Fibroblast of pulmonary artery (primary cell): ENCODE data around the gene PTDSS2.

Experiments
- DNase-seq: peaks from one replicate; pipeline ENCODE4 v3.0.0-alpha.2; 2010; ENCODE audit warnings: low read depth
- H3K4me3 ChIP-seq: replicated peaks from 2 replicates; pipeline ENCODE4 v1.5.1; 2011; ENCODE audit warnings: low read depth, mild to moderate bottlenecking, control low read depth, low read length, moderate library complexity
- CTCF ChIP-seq: IDR thresholded peaks from 2 replicates; pipeline ENCODE4 v1.5.1; 2011; ENCODE audit warnings: mild to moderate bottlenecking, control low read depth, low read length, inconsistent platforms; ENCODE audit errors: missing control alignments

The PTDSS2 gene

GRCh38 chr11:487571-488021 lies 37.5 kb downstream of the PTDSS2 start:
- H3K4me3 ChIP-seq: no peak overlapping the region
- TF ChIP-seq CTCF: no peak
- no peak for DNase-seq

GRCh38 chr11:488062-488461 lies 38.0 kb downstream of the PTDSS2 start:
- H3K4me3 ChIP-seq: no peak overlapping the region
- no peak for DNase-seq
- TF ChIP-seq CTCF: no peak

- no peak for TF ChIP-seq CTCF
- no peak for DNase-seq
- no peak overlapping the region for H3K4me3 ChIP-seq
These were observed 38.5 kb downstream of the PTDSS2 start for GRCh38 chr11:488579-488978.

GRCh38 chr11:488992-489391 lies 38.9 kb downstream of the PTDSS2 start:
- no peak for TF ChIP-seq CTCF
- H3K4me3 ChIP-seq: no peak overlapping the region
- no peak for DNase-seq

GRCh38 chr11:489610-490185 lies 39.6 kb downstream of the PTDSS2 start:
- TF ChIP-seq CTCF: no peak
- H3K4me3 ChIP-seq: no peak overlapping the region
- DNase-seq: no peak

- DNase-seq: no peak
- no peak overlapping the region for H3K4me3 ChIP-seq
- no peak for TF ChIP-seq CTCF
These were observed 40.3 kb downstream of the PTDSS2 start for GRCh38 chr11:490186-490929.

- DNase-seq: no peak
- no peak overlapping the region for H3K4me3 ChIP-seq
- TF ChIP-seq CTCF: no peak
These were observed 40.8 kb downstream of the PTDSS2 start for GRCh38 chr11:490930-491260.
